HEK293 (cell line): ENCODE results near the gene PGAP1.
A peak's percentile ranks its signal among the peaks of the same experiment; 100 is the strongest.

ENCODE experiments used
- ELK4 ChIP-seq: IDR thresholded peaks from 2 replicates; pipeline ENCODE4 v1.6.1; 2011; ENCODE audit warnings: mild to moderate bottlenecking, low read depth, low read length, borderline replicate concordance
- GLI4 ChIP-seq: fragments of 450-650 bp; formaldehyde crosslinking; IDR thresholded peaks from 2 replicates; pipeline ENCODE4 v1.5.1; 2016; ENCODE audit warnings: missing biosample characterization, missing genetic modification characterization
- GLIS2 ChIP-seq: fragments of 450-650 bp; formaldehyde crosslinking; IDR thresholded peaks from 2 replicates; pipeline ENCODE4 v1.5.1; 2016; ENCODE audit warnings: missing biosample characterization, missing genetic modification characterization
- KLF16 ChIP-seq: fragments of 450-650 bp; formaldehyde crosslinking; IDR thresholded peaks from 2 replicates; pipeline ENCODE4 v1.5.1; 2017; ENCODE audit warnings: missing biosample characterization, missing genetic modification characterization
- KLF8 ChIP-seq: fragments of 450-650 bp; formaldehyde crosslinking; IDR thresholded peaks from 2 replicates; pipeline ENCODE4 v1.5.1; 2016; ENCODE audit warnings: missing biosample characterization, missing genetic modification characterization
- PRDM10 ChIP-seq: fragments of 450-650 bp; formaldehyde crosslinking; IDR thresholded peaks from 2 replicates; pipeline ENCODE4 v1.5.1; 2016; ENCODE audit warnings: missing biosample characterization, missing genetic modification characterization
- ZBTB10 ChIP-seq: fragments of 450-650 bp; formaldehyde crosslinking; IDR thresholded peaks from 2 replicates; pipeline ENCODE4 v1.5.1; 2016; ENCODE audit warnings: missing biosample characterization, missing genetic modification characterization
- ZBTB26 ChIP-seq: fragments of 450-650 bp; formaldehyde crosslinking; optimal IDR thresholded peaks from 2 replicates; pipeline ENCODE3; 2016; ENCODE audit warnings: missing biosample characterization, mild to moderate bottlenecking, missing genetic modification characterization
- ZBTB48 ChIP-seq: fragments of 450-650 bp; formaldehyde crosslinking; IDR thresholded peaks from 2 replicates; pipeline ENCODE4 v1.5.1; 2016; ENCODE audit warnings: missing biosample characterization, missing genetic modification characterization
- ZBTB6 ChIP-seq: fragments of 450-650 bp; formaldehyde crosslinking; IDR thresholded peaks from 2 replicates; pipeline ENCODE4 v1.5.1; 2017; ENCODE audit warnings: missing biosample characterization, missing genetic modification characterization
- ZBTB8A ChIP-seq: fragments of 450-650 bp; formaldehyde crosslinking; IDR thresholded peaks from 2 replicates; pipeline ENCODE4 v1.5.1; 2016; ENCODE audit warnings: missing biosample characterization, missing genetic modification characterization
- ZEB2 ChIP-seq: fragments of 450-650 bp; formaldehyde crosslinking; IDR thresholded peaks from 2 replicates; pipeline ENCODE4 v1.5.1; 2016; ENCODE audit warnings: missing biosample characterization, missing genetic modification characterization
- ZFHX2 ChIP-seq: fragments of 450-650 bp; formaldehyde crosslinking; conservative IDR thresholded peaks from 2 replicates; pipeline ENCODE4 v1.5.1; 2016; ENCODE audit warnings: missing biosample characterization, missing genetic modification characterization
- ZNF112 ChIP-seq: fragments of 450-650 bp; formaldehyde crosslinking; IDR thresholded peaks from 2 replicates; pipeline ENCODE4 v1.5.0; 2017; ENCODE audit warnings: missing biosample characterization, missing genetic modification characterization
- ZNF114 ChIP-seq: fragments of 450-650 bp; formaldehyde crosslinking; IDR thresholded peaks from 2 replicates; pipeline ENCODE4 v1.5.0; 2017; ENCODE audit warnings: missing biosample characterization, missing genetic modification characterization
- ZNF138 ChIP-seq: fragments of 450-650 bp; formaldehyde crosslinking; IDR thresholded peaks from 2 replicates; pipeline ENCODE4 v1.5.1; 2016; ENCODE audit warnings: missing biosample characterization, missing genetic modification characterization, borderline replicate concordance
- ZNF155 ChIP-seq: fragments of 450-650 bp; formaldehyde crosslinking; IDR thresholded peaks from 2 replicates; pipeline ENCODE4 v1.5.1; 2016; ENCODE audit warnings: missing biosample characterization, missing genetic modification characterization
- ZNF335 ChIP-seq: fragments of 450-650 bp; formaldehyde crosslinking; conservative IDR thresholded peaks from 2 replicates; pipeline ENCODE4 v1.5.1; 2016; ENCODE audit warnings: missing biosample characterization, missing genetic modification characterization
- ZNF394 ChIP-seq: fragments of 450-650 bp; formaldehyde crosslinking; IDR thresholded peaks from 2 replicates; pipeline ENCODE4 v1.5.1; 2016; ENCODE audit warnings: missing biosample characterization, missing genetic modification characterization, mild to moderate bottlenecking, moderate library complexity, borderline replicate concordance
- ZNF426 ChIP-seq: fragments of 450-650 bp; formaldehyde crosslinking; IDR thresholded peaks from 2 replicates; pipeline ENCODE4 v1.5.1; 2017; ENCODE audit warnings: missing biosample characterization, missing genetic modification characterization, mild to moderate bottlenecking, inconsistent platforms, moderate library complexity
- ZNF514 ChIP-seq: fragments of 450-650 bp; formaldehyde crosslinking; IDR thresholded peaks from 2 replicates; pipeline ENCODE4 v1.5.1; 2016; ENCODE audit warnings: missing biosample characterization, missing genetic modification characterization
- ZNF530 ChIP-seq: fragments of 450-650 bp; formaldehyde crosslinking; IDR thresholded peaks from 2 replicates; pipeline ENCODE4 v1.5.1; 2016; ENCODE audit warnings: low read depth, missing biosample characterization, missing genetic modification characterization
- ZNF555 ChIP-seq: fragments of 450-650 bp; formaldehyde crosslinking; conservative IDR thresholded peaks from 2 replicates; pipeline ENCODE4 v1.5.1; 2017; ENCODE audit warnings: missing biosample characterization, mild to moderate bottlenecking, missing genetic modification characterization, inconsistent platforms
- ZNF610 ChIP-seq: fragments of 450-650 bp; formaldehyde crosslinking; IDR thresholded peaks from 2 replicates; pipeline ENCODE4 v1.5.1; 2016; ENCODE audit warnings: missing biosample characterization, missing genetic modification characterization, borderline replicate concordance
- ZNF621 ChIP-seq: fragments of 450-650 bp; formaldehyde crosslinking; IDR thresholded peaks from 2 replicates; pipeline ENCODE4 v1.5.1; 2017; ENCODE audit warnings: missing biosample characterization, missing genetic modification characterization
- ZNF626 ChIP-seq: fragments of 450-650 bp; sonication (Bioruptor Pico); formaldehyde crosslinking; IDR thresholded peaks from 2 replicates; pipeline ENCODE4 v1.5.1; 2018; ENCODE audit warnings: missing biosample characterization, missing genetic modification characterization, inconsistent platforms
- ZNF692 ChIP-seq: fragments of 450-650 bp; formaldehyde crosslinking; IDR thresholded peaks from 2 replicates; pipeline ENCODE4 v1.5.1; 2016; ENCODE audit warnings: missing biosample characterization, missing genetic modification characterization
- ZNF777 ChIP-seq: fragments of 450-650 bp; formaldehyde crosslinking; IDR thresholded peaks from 2 replicates; pipeline ENCODE4 v1.5.1; 2017; ENCODE audit warnings: missing biosample characterization, missing genetic modification characterization, borderline replicate concordance

Gene PGAP1

GRCh38 chr2:196925768-196926561 lies 542 bp downstream of the PGAP1 start (continued):
- TF ChIP-seq ELK4: no peak
- peak; percentile 37; the same call in 1 of the 2 replicates for TF ChIP-seq ZNF777
- peak; percentile 64; the same call in 1 of the 2 replicates for TF ChIP-seq ZBTB10 (tag by site-specific recombination)
- no peak for TF ChIP-seq ZNF138 (tag by site-specific recombination)
- TF ChIP-seq ZNF114 (tag by site-specific recombination): no peak
- TF ChIP-seq ZEB2 (tag by site-specific recombination): no peak
- no peak for TF ChIP-seq ZNF155 (tag by site-specific recombination)
- 0 out of 2 replicates have a peak, but pooled peaks have one; percentile 24 for TF ChIP-seq ZNF335
- no peak for TF ChIP-seq KLF8 (tag by site-specific recombination)
- TF ChIP-seq PRDM10: no peak
- TF ChIP-seq ZNF394 (tag by site-specific recombination): no peak
- no peak for TF ChIP-seq ZNF112
- no peak for TF ChIP-seq ZNF514 (tag by site-specific recombination)
- no peak for TF ChIP-seq ZNF426 (tag by site-specific recombination)
- TF ChIP-seq ZBTB8A: peak; percentile 16; the same call in 1 of the 2 replicates
- TF ChIP-seq GLIS2 (tag by site-specific recombination): peak; percentile 25; the same call in 1 of the 2 replicates
- peak; percentile 62; the same call in 1 of the 2 replicates for TF ChIP-seq ZBTB48
- peak; percentile 45; the same call in 1 of the 2 replicates for TF ChIP-seq KLF16 (tag by site-specific recombination)
- no peak for TF ChIP-seq ZNF555 (tag by site-specific recombination)
- TF ChIP-seq ZNF610: no peak
- TF ChIP-seq ZBTB6: 0 out of 2 replicates have a peak, but pooled peaks have one; percentile 7
- no peak for TF ChIP-seq ZBTB26 (tag by site-specific recombination)
- 0 out of 2 replicates have a peak, but pooled peaks have one; percentile 15 for TF ChIP-seq ZFHX2 (tag by site-specific recombination)
- no peak for TF ChIP-seq ZNF621 (tag by site-specific recombination)
- TF ChIP-seq ZNF692 (tag by site-specific recombination): no peak
- TF ChIP-seq GLI4 (tag by site-specific recombination): no peak
- TF ChIP-seq ZNF626 (tag by site-specific recombination): no peak
- no peak for TF ChIP-seq ZNF530
